Bronchial epithelial cell (primary cell): Measurements from ENCODE around the gene UBA1. TPM values are rescaled to one million over a fixed set of nuclear protein-coding genes. Genes with fewer than 3 reads are reported as not detected.

Source experiments
- total RNA-seq: library from RNA; depleted of rRNA; stranded (reverse); fragments of >200 nt; gene quantifications from 2 replicates; pipeline ENCODE4 v1.2.1, GENCODE V29; 2014

Gene UBA1
- total RNA-seq, 1 donor from 2014 or later: 87.4 TPM

Other genes with a start within 250 kb of the UBA1 start
- gene RGN, start 115.4 kb upstream of the UBA1 start, total RNA-seq: 0.26 TPM in 1 of 2 replicates, not detected in the other
- gene NDUFB11, start 49.1 kb upstream of the UBA1 start, total RNA-seq: 32.1 and 48.4 TPM in 2 replicates
- gene RBM10, start 48.6 kb upstream of the UBA1 start, total RNA-seq: 29.0 and 35.2 TPM in 2 replicates
- 54.8 and 100 TPM in 2 replicates for gene CDK16, start 24.9 kb downstream of the UBA1 start, total RNA-seq
- gene USP11, start 39.2 kb downstream of the UBA1 start, total RNA-seq: 6.1 and 7.3 TPM in 2 replicates
- gene ZNF157, start 176.7 kb downstream of the UBA1 start, total RNA-seq: not detected in 2 replicates